Erythroblast (primary cell): ENCODE data around the gene RAB11FIP4.

Source experiments
- GATA1 ChIP-seq: IDR thresholded peaks from 2 replicates; pipeline ENCODE4 v1.6.1; 2011; ENCODE audit warnings: low read depth, mild to moderate bottlenecking, control low read depth, low read length, moderate library complexity
- POLR2A ChIP-seq: IDR thresholded peaks from 2 replicates; pipeline ENCODE4 v1.6.1; 2011; ENCODE audit warnings: mild to moderate bottlenecking, low read length

- no peak for TF ChIP-seq POLR2A
- no peak for TF ChIP-seq GATA1
These were observed 167.5 kb downstream of the RAB11FIP4 start for GRCh38 chr17:31558748-31559583.
